Measurements from ENCODE around the gene C11orf91.
A peak's percentile ranks its signal among the peaks of the same experiment; 100 is the strongest.

C11orf91 gene

GRCh38 chr11:33742249-33742851 is 41.7 kb upstream of the C11orf91 start:
- Histone ChIP-seq H3K79me2 (ENCODE audit: insufficient read depth, low read length) (no peaks in the 10 kb centered on the region), H3K9me3 (ENCODE audit: insufficient read depth, low read depth, low read length) (no peaks in the 10 kb centered on the region), H2AFZ (ENCODE audit: low read length) (no peak overlapping the region), H4K20me1 (ENCODE audit: insufficient read depth, low read length, poor library complexity, severe bottlenecking) (no peaks in the 10 kb centered on the region), H3F3A (ENCODE audit: low read depth) (no peaks in the 10 kb centered on the region), H3K36me3 (ENCODE audit: insufficient read depth, low read length) (peaks cover 9% of the 10 kb centered on the region; the same call in 1 of the 2 replicates), H3K4me3 (ENCODE audit: low read length, poor library complexity, severe bottlenecking) (no peak overlapping the region), H3K9ac (ENCODE audit: low read depth, low read length, poor library complexity, severe bottlenecking) (no peak overlapping the region), H3K9me2 (replicated peaks; ENCODE audit: low read depth, low read length) (no peaks in the 10 kb centered on the region), H3K27me3 (ENCODE audit: insufficient read depth, low read length, poor library complexity, severe bottlenecking) (no peaks in the 10 kb centered on the region), H3K4me2 (ENCODE audit: low read depth, low read length, poor library complexity, severe bottlenecking) (no peak overlapping the region), H3K4me1 (ENCODE audit: insufficient read depth, low read length, poor library complexity, severe bottlenecking) (no peaks in the 10 kb centered on the region)
- peak; percentile 63 for TF ChIP-seq CTCF (conservative IDR thresholded peaks at IDR 0.05; ENCODE audit: low read length)
- TF ChIP-seq EZH2phosphoT487 (IDR thresholded peaks at IDR 0.05; ENCODE audit: borderline replicate concordance) = no peak

DNA sequence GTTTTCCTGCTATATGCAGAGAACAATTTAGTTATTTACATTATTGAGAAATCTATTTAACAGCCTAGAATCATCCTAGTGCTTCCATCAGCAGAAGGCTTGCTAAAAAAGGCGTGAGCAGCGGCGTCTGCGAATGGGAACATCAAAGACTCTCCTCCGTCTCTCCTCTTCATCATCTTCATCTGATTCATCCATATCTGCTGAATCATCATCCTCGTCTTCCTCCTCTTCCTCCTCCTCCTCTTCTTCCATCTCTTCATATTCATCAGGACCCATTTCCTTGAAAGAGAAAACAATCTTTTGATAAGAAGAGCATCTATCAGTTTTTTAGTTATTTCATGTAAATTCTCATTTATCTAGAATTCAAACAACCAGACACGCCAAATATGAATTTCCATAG is 41.2 kb upstream of the C11orf91 start:
- H3K36me3 ChIP-seq (ENCODE audit: insufficient read depth, low read length) = peaks cover 6% of the 10 kb centered on the region; the same call in 1 of the 2 replicates
- H3K9me3 ChIP-seq (ENCODE audit: insufficient read depth, low read depth, low read length) = no peaks in the 10 kb centered on the region

GRCh38 chr11:33737362-33737821 is 36.8 kb upstream of the C11orf91 start:
- Histone ChIP-seq H3K4me2 (ENCODE audit: low read depth, low read length, poor library complexity, severe bottlenecking) (no peak overlapping the region), H3K9me2 (replicated peaks; ENCODE audit: low read depth, low read length) (no peaks in the 10 kb centered on the region)

More for the DNA sequence above, 41.2 kb upstream of the C11orf91 start:
- no peaks in the 10 kb centered on the region for H3K79me2 ChIP-seq (ENCODE audit: insufficient read depth, low read length)
- no peak overlapping the region for H3K4me3 ChIP-seq (ENCODE audit: low read length, poor library complexity, severe bottlenecking)
- no peak overlapping the region for H2AFZ ChIP-seq (ENCODE audit: low read length)
- H3K9me2 ChIP-seq (replicated peaks; ENCODE audit: low read depth, low read length) = no peaks in the 10 kb centered on the region
- no peak overlapping the region for H3K9ac ChIP-seq (ENCODE audit: low read depth, low read length, poor library complexity, severe bottlenecking)
- no peaks in the 10 kb centered on the region for H3K27me3 ChIP-seq (ENCODE audit: insufficient read depth, low read length, poor library complexity, severe bottlenecking)
- no peak overlapping the region for H3K4me2 ChIP-seq (ENCODE audit: low read depth, low read length, poor library complexity, severe bottlenecking)
- no peaks in the 10 kb centered on the region for H4K20me1 ChIP-seq (ENCODE audit: insufficient read depth, low read length, poor library complexity, severe bottlenecking)
- no peaks in the 10 kb centered on the region for H3K4me1 ChIP-seq (ENCODE audit: insufficient read depth, low read length, poor library complexity, severe bottlenecking)
- H3F3A ChIP-seq (ENCODE audit: low read depth) = no peaks in the 10 kb centered on the region
- TF ChIP-seq EZH2phosphoT487 (IDR thresholded peaks at IDR 0.05; ENCODE audit: borderline replicate concordance) = no peak
- no peak for TF ChIP-seq CTCF (conservative IDR thresholded peaks at IDR 0.05; ENCODE audit: low read length)

More at GRCh38 chr11:33737362-33737821, 36.8 kb upstream of the C11orf91 start:
- Histone ChIP-seq H2AFZ (ENCODE audit: low read length) (0 out of 2 replicates have a peak overlapping the region, but pooled peaks have one; percentile 80), H3K79me2 (ENCODE audit: insufficient read depth, low read length) (peaks cover 32% of the 10 kb centered on the region), H3K9ac (ENCODE audit: low read depth, low read length, poor library complexity, severe bottlenecking) (no peak overlapping the region), H3K27me3 (ENCODE audit: insufficient read depth, low read length, poor library complexity, severe bottlenecking) (no peaks in the 10 kb centered on the region), H3K9me3 (ENCODE audit: insufficient read depth, low read depth, low read length) (no peaks in the 10 kb centered on the region), H4K20me1 (ENCODE audit: insufficient read depth, low read length, poor library complexity, severe bottlenecking) (peaks cover 8% of the 10 kb centered on the region), H3F3A (ENCODE audit: low read depth) (no peaks in the 10 kb centered on the region), H3K36me3 (ENCODE audit: insufficient read depth, low read length) (no peaks in the 10 kb centered on the region), H3K4me1 (ENCODE audit: insufficient read depth, low read length, poor library complexity, severe bottlenecking) (peaks cover 22% of the 10 kb centered on the region), H3K4me3 (ENCODE audit: low read length, poor library complexity, severe bottlenecking) (no peak overlapping the region)
- TF ChIP-seq EZH2phosphoT487 (IDR thresholded peaks at IDR 0.05; ENCODE audit: borderline replicate concordance) (no peak), CTCF (conservative IDR thresholded peaks at IDR 0.05; ENCODE audit: low read length) (no peak)

Measured in Loucy (cell line).